Sigmoid colon (tissue), 4 donors: ENCODE measurements around the gene OTOP2.

Experiments used
- EP300 ChIP-seq, 4 donors: sonication (generic); formaldehyde crosslinking; IDR thresholded peaks; one replicate each; pipeline ENCODE4 v1.6.1; 2017; ENCODE audit warnings: antibody characterized with exemption in 4 of 4
- POLR2A ChIP-seq, 2 donors: fragments of 450-650 bp; IDR thresholded peaks; one replicate each; pipeline ENCODE4 v1.6.1; 2016; ENCODE audit warnings: antibody characterized with exemption in 2 of 2, mild to moderate bottlenecking in 2 of 2, moderate library complexity in 2 of 2
- TF ChIP-seq, protein P1 (sequence below), 4 experiments: fragments of 450-650 bp in 3 of 4; fragments of 200-600 bp in 1 of 4; IDR thresholded peaks; one replicate each; pipeline ENCODE4 v1.5.1; 2016 to 2019; ENCODE audit warnings: antibody characterized with exemption in 4 of 4, mild to moderate bottlenecking in 3 of 4, moderate library complexity in 2 of 4

DNA sequence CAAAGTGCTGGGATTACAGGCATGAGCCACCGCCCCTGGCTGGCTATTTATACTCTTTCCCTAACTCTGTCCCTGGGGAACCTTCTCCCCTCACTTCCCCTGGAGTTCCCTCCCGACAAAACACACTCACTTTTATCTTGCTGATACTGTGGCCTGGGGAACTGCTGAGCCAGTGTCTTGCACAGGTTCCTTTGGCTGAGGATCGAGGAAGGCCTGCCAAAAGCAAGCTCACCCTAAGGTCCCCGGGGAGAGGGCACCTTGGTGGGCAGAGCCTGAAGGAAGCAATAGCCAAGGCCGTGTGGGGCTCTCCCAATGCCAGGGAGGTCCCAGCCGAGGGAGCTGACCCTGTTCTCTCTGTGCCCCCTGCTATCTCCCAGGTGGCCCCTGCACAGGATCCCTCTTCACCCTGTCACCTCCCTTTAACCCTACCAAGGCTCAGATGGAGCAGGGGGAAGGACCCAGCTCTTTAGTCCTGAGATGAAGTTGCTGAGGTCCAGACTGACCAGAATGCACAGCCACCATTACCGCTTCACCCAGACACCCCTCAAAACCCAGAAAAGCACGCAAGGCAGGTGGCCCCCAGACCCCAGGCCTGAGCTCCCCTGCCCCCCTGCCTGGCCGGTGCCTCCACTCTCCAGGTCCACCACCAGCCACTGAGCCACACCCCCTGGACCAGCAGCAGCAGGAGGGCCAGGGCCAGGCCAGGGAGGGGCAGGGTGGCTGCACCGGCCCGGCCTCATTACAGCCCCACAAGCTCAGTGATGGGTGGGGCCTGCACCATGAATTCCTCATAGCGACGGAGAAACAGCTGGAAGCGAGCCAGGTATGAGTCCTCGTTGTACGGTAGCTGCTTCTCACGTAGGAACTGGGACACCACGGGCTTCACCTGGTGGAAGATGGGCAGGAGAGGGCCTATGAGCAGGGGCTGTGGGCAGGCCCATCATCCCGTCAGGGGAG, 46.2 kb upstream of the OTOP2 start:
- TF ChIP-seq EP300 (IDR thresholded peaks at IDR 0.05) (no peak), POLR2A (IDR thresholded peaks at IDR 0.05) (no peak)
- TF ChIP-seq, protein P1, sequence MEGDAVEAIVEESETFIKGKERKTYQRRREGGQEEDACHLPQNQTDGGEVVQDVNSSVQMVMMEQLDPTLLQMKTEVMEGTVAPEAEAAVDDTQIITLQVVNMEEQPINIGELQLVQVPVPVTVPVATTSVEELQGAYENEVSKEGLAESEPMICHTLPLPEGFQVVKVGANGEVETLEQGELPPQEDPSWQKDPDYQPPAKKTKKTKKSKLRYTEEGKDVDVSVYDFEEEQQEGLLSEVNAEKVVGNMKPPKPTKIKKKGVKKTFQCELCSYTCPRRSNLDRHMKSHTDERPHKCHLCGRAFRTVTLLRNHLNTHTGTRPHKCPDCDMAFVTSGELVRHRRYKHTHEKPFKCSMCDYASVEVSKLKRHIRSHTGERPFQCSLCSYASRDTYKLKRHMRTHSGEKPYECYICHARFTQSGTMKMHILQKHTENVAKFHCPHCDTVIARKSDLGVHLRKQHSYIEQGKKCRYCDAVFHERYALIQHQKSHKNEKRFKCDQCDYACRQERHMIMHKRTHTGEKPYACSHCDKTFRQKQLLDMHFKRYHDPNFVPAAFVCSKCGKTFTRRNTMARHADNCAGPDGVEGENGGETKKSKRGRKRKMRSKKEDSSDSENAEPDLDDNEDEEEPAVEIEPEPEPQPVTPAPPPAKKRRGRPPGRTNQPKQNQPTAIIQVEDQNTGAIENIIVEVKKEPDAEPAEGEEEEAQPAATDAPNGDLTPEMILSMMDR (IDR thresholded peaks at IDR 0.05): no peak
